ENCODE results near the gene FAM110A. TPM values are rescaled to one million over a fixed set of nuclear protein-coding genes. Genes with fewer than 3 reads are reported as not detected.

FAM110A gene
- total and polyA plus RNA-seq, 2 donors (not counting 3 experiments of a cell fraction or from before 2014, with no cell fraction given): 4.6 to 5.4 TPM

- peaks cover under 1% of the 10 kb centered on the region for H3K79me2 ChIP-seq (ENCODE audit: control insufficient read depth, insufficient read depth, low read length)
- peaks cover 6% of the 10 kb centered on the region for H3K4me1 ChIP-seq (ENCODE audit: control insufficient read depth, extremely low read depth, insufficient read depth, low read length)
- no peaks in the 10 kb centered on the region for H3K27me3 ChIP-seq (ENCODE audit: control insufficient read depth in 2 of 2, insufficient read depth in 2 of 2, low read length in 2 of 2)
- no peak overlapping the region for H3K4me2 ChIP-seq (ENCODE audit: insufficient read depth, low read length)
- no peaks in the 10 kb centered on the region for H3K36me3 ChIP-seq (ENCODE audit: control insufficient read depth in 2 of 2, extremely low read depth in 1 of 2, insufficient read depth in 2 of 2, low read length in 2 of 2)
- no peaks in the 10 kb centered on the region for H3K9me3 ChIP-seq (replicated peaks; ENCODE audit: control insufficient read depth, insufficient read depth, low read length)
- no peak for TF ChIP-seq POLR2AphosphoS5 (IDR thresholded peaks at IDR 0.05; ENCODE audit: insufficient read depth, low read depth, low read length)
- H4K20me1 ChIP-seq (replicated peaks; ENCODE audit: control insufficient read depth, extremely low read depth, insufficient read depth, low read length): no peaks in the 10 kb centered on the region
- CTCF ChIA-PET: interaction anchor here (2.6 kb wide), 1 partner anchor 10 kb away, joined by 8 read pairs; no protein-coding TSS in a partner anchor
- POLR2A ChIA-PET: no interaction called here
- H3K27ac ChIP-seq (ENCODE audit: insufficient read depth, low read depth, low read length): no peak overlapping the region
- no peak for DNase-seq (ENCODE audit: low read depth, low spot score)
- H3K9me1 ChIP-seq (replicated peaks; ENCODE audit: control insufficient read depth, extremely low read depth, insufficient read depth, low read length): no peaks in the 10 kb centered on the region
- no TSS peak for BruUV-seq (replicated peaks)
- intact Hi-C loops (cut with micrococcal nuclease) (no loop called here), dilution Hi-C loops (cut with MboI; ENCODE audit: extremely low pct_ligation_motif_present, low sequenced_read_pairs) (no loop called here)
- H3K9ac ChIP-seq (replicated peaks; ENCODE audit: extremely low read depth, insufficient read depth, low read length): no peak overlapping the region
- no peak overlapping the region for H2AFZ ChIP-seq (ENCODE audit: low read depth, low read length)
- FAIRE-seq: no peak
- H3K4me3 ChIP-seq (replicated peaks in 1 of 3; ENCODE audit: insufficient read depth in 1 of 3, low read depth in 1 of 3, low read length in 3 of 3): no peak overlapping the region
Observed at GRCh38 chr20:828987-829386, 4.5 kb upstream of the FAM110A start.

GRCh38 chr20:829551-829950 lies 4.0 kb upstream of the FAM110A start:
- H3K9ac ChIP-seq (replicated peaks; ENCODE audit: extremely low read depth, insufficient read depth, low read length): no peak overlapping the region
- dilution Hi-C loops (cut with MboI; ENCODE audit: extremely low pct_ligation_motif_present, low sequenced_read_pairs): no loop called here
- POLR2A ChIA-PET: no interaction called here

More at GRCh38 chr20:829551-829950, 4.0 kb upstream of the FAM110A start:
- Histone ChIP-seq H3K9me1 (replicated peaks; ENCODE audit: control insufficient read depth, extremely low read depth, insufficient read depth, low read length) (no peaks in the 10 kb centered on the region), H2AFZ (ENCODE audit: low read depth, low read length) (no peak overlapping the region), H3K27ac (ENCODE audit: insufficient read depth, low read depth, low read length) (no peak overlapping the region), H3K9me3 (replicated peaks; ENCODE audit: control insufficient read depth, insufficient read depth, low read length) (no peaks in the 10 kb centered on the region), H3K4me2 (ENCODE audit: insufficient read depth, low read length) (no peak overlapping the region), H3K4me3 (replicated peaks in 1 of 3; ENCODE audit: insufficient read depth in 1 of 3, low read depth in 1 of 3, low read length in 3 of 3) (no peak overlapping the region), H3K36me3 (ENCODE audit: control insufficient read depth in 2 of 2, extremely low read depth in 1 of 2, insufficient read depth in 2 of 2, low read length in 2 of 2) (no peaks in the 10 kb centered on the region), H4K20me1 (replicated peaks; ENCODE audit: control insufficient read depth, extremely low read depth, insufficient read depth, low read length) (no peaks in the 10 kb centered on the region), H3K79me2 (ENCODE audit: control insufficient read depth, insufficient read depth, low read length) (peaks cover 6% of the 10 kb centered on the region), H3K27me3 (ENCODE audit: control insufficient read depth in 2 of 2, insufficient read depth in 2 of 2, low read length in 2 of 2) (no peaks in the 10 kb centered on the region), H3K4me1 (ENCODE audit: control insufficient read depth, extremely low read depth, insufficient read depth, low read length) (peaks cover 10% of the 10 kb centered on the region)
- no peak for TF ChIP-seq JUN (IDR thresholded peaks at IDR 0.05; ENCODE audit: borderline replicate concordance, insufficient read depth, insufficient read length, low read depth)
- no peak for TF ChIP-seq MAX (IDR thresholded peaks at IDR 0.05; ENCODE audit: insufficient read depth, insufficient read length)
- no peak for TF ChIP-seq EZH2 (IDR thresholded peaks at IDR 0.05; ENCODE audit: borderline replicate concordance, low read depth, low read length, severe bottlenecking)
- TF ChIP-seq FOS (IDR thresholded peaks at IDR 0.05; ENCODE audit: borderline replicate concordance, insufficient read depth, low read length): no peak
- no peak for TF ChIP-seq POLR2AphosphoS5 (IDR thresholded peaks at IDR 0.05; ENCODE audit: insufficient read depth, low read depth, low read length)
- TF ChIP-seq GATA2 (IDR thresholded peaks at IDR 0.05; ENCODE audit: insufficient read depth, insufficient read length, low read depth, low read length): no peak
- no peak for TF ChIP-seq MYC (IDR thresholded peaks at IDR 0.05; ENCODE audit: low read depth, low read length)
- TF ChIP-seq POLR2A (IDR thresholded peaks at IDR 0.05; ENCODE audit: low read depth, low read length): no peak
- no peak for TF ChIP-seq CTCF (IDR thresholded peaks at IDR 0.05; ENCODE audit: extremely low read depth in 1 of 2, insufficient read depth in 1 of 2, low read depth in 1 of 2, low read length in 2 of 2)
- CTCF ChIA-PET: interaction anchor here (1.1 to 2.6 kb wide), 2 partner anchors 11 to 126 kb away, joined by 3 to 8 read pairs; no protein-coding TSS in a partner anchor
- DNase-seq (ENCODE audit: low read depth, low spot score): no peak
- no TSS peak for BruUV-seq (replicated peaks)
- intact Hi-C loops (cut with micrococcal nuclease): no loop called here
- no peak for FAIRE-seq
